Ramos (cell line): Measurements from ENCODE around the gene DUSP15.
"Not testable (repeated sequence)": the region's sequence is repeated elsewhere in the genome, so short reads cannot be mapped to it uniquely, and the experiment has no call there.

ENCODE experiments used
- in situ Hi-C: fragments of 300-500 bp; cut with MboI; formaldehyde crosslinking; loops from one replicate; pipeline ENCODE4 v1.14.3; 2022; ENCODE audit warnings: low sequenced_read_pairs; ENCODE audit not compliant: unreplicated experiment

The DUSP15 gene, protein sequence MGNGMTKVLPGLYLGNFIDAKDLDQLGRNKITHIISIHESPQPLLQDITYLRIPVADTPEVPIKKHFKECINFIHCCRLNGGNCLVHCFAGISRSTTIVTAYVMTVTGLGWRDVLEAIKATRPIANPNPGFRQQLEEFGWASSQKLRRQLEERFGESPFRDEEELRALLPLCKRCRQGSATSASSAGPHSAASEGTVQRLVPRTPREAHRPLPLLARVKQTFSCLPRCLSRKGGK

DNA sequence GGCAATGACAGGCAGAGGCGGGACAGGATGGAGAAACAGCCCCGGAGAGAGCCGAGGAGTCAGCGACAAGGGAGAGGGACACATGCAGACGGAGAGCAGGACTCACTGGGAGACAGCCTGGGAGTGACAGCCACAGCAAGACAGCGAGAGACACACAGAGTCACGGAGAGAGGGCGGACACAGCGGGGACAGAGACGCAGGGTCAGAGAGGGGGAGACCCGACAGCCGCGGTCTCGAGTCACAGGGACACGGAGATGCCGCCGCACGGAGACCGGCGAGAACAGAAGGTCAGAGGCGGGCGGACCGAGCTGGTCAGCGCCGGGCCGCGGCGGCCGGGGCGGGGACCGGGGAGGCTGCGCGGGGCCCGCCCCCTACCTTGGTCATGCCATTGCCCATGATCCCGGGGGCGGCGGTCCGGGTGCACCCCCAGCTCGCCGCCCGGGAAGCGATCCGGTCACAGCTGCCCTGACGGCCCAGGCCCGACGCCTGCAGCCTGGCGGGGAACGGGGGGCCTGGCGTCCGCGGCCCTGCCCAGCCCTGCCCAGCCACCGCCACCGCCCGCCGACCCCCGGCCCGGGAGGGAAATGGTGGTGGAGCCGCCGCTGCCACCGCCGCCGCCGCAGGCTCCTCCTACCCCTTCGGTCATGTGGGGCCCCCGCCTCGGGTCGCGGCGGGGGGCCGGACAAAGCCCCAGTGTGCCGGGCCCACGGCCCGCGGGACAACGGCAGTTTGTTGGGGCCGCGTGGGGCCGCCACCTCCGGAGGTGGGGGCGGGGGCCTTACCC is at the start of gene DUSP15, which contains the start of gene TTLL9:
DUSP15 (minus strand) TSS at position 586 of the 784 bp plus-strand sequence; CDS start at position 396, 190 bp downstream.
TTLL9 (plus strand) TSS at position 693 of the 784 bp plus-strand sequence. CDS start 493 bp downstream, outside the sequence.
- in situ Hi-C loops, result no loop called here

DNA sequence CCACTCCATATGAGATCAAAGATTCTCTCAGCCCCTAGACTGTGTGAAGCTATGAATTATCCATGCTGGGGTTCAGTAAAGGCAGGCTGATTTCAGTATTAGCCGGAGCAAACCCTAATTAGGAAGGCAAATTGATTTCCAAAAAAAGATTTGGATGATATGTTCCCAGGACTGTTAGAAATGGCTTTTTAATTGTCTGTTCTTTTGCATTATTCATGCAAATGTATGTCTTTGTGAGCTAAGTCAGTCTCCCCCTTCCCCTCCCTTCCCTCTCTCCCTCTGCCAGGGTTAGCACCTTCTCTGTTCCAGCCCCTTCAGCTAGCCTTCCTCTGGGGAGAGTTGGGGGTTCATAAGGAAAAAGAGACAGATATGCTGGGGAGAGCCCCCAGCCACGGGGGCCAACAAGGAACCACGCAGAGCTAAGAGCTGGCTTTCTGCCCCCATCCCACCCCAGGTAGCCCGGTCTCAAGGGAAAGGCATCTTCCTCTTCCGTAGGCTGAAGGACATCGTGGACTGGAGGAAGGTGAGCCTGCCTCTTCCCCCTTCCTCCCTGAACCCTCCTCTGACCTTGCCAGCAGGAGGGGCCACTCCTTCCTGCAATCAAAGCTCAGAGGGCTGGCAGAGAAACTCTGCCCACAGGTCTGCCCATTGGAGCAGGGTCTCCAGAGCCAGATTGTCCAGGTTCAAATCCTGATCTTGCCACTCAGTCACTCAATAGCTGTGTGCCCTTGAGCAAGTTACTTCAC is 49.3 kb upstream of the DUSP15 start:
- in situ Hi-C loops, result no loop called here

DNA sequence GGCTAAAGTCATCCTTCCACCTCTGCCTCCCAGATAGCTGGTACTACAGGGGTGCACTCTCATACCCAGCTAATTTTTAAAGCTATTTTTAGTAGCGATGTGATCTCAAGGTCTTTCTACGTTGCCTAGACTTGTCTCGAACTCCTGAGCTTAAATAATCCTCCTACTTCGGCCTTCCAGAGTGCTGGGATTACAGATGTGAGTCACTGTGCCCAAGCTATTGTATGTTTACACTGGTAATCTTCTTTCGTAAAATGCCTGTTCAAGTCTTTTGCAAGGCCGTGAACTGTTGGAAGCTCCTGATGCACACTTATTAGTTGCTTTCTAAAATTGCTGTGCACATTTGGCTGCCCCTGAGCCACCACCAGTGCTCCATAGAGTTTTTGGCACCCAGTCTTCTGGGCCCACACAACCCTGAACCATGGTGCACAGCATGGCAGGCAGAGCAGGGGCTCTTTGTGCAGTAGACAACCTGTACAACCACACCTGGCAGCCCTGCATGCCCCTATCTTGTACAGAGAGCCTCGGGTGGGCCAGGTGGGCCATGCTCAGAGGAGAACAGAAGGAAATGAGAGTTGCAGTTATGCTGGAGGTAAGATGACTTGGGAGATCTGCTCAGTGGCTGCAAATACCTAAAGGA is 48.3 kb upstream of the DUSP15 start:
- in situ Hi-C loops, result no loop called here

DNA sequence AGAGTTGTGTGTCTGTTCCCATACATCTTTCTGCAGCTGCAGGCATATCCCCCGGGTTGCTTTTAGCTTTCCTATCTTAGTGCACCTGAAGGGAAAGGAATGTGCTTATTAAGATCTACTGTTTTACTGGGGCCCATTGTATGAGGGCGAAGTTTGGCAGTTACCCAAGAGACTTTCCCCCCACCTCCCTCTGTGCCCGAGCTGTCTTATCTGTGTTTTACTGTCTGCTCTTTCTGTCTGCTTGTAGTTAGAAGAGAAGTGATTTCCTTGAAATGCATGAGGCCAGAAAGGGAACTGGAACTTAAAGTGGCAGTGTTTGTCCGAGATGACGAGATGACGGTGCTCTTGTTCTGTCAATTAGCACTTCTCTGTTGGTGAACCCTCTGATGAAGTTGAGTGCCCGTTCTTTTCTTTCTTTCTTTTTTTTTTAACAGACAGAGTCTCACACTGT is 47.7 kb upstream of the DUSP15 start:
- in situ Hi-C loops, result not testable (repeated sequence)

DNA sequence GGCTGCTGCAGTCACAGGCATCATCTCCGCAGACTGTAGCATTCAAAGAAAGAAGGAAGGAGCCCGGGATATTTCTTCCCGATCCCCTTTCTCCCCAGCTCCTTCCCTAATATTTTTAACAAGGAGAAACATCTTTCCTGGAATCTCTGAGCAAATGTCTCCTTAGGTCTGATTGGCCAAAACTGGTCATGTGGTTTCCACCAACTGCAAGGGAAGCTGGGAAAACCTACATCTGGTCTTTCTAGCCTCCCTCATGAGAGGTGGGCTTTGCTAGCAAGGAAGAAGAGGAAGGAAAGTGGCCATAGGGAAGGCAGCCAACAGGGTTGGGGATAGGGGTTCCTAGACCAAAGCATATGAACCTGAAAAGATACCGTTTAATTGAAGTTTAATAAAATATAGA is 46.4 kb upstream of the DUSP15 start:
- in situ Hi-C loops, result no loop called here

DNA sequence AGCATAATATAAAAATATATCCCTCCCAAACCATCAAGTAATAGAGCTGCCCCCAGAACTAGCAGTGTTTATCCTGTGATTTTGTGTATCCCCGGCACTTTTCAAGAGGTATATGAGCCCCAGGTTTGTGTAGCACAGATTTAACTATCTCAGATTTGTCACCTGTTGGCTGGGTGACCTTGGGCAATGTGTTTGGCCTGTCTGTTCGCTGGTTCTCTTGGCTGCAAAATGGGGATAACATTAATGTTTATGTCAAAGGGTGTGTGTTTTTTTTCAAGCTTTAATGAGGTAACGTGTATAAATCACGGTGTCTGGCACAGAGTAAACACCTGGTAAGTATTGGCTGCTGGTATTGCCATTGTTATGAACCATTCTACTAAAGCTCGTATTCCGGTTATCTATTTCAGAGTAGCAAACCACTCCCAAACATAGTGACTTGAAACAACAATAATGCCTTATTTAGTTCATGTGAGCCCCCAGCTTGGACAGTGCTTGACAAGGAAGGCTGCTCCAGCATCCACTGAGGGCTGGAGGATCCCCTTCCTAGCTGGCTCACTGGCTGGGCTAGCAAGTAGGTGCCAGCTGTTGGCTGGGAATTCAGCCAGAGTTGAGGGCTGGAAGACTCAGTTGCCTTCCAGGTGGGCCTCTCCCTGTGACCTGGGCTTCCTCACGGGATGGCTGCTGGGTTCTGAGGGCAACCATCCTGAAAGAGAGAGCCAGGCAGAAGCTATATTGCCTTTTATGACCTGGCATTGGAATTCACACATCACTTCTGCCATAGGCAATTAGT is 45.4 kb upstream of the DUSP15 start:
- in situ Hi-C loops, result no loop called here

DNA sequence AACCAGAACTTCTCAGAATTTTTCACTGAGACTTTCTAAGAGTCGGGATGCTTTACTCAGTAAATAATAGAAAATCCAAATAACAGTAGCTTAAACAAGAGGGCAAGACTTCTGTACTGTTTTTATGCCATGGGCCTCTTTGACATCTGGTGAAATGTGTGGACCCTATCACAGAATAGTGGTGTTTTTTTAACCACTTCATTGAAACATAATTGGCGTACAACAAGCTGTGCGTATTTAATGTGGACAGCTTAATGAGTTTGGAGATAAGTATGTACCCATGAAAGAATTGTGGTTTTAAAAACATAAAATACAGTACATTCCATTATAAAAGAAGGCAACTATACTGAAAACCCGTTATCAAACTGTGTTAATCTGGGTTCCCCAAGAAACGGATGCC is 43.8 kb upstream of the DUSP15 start:
- in situ Hi-C loops, result no loop called here

DNA sequence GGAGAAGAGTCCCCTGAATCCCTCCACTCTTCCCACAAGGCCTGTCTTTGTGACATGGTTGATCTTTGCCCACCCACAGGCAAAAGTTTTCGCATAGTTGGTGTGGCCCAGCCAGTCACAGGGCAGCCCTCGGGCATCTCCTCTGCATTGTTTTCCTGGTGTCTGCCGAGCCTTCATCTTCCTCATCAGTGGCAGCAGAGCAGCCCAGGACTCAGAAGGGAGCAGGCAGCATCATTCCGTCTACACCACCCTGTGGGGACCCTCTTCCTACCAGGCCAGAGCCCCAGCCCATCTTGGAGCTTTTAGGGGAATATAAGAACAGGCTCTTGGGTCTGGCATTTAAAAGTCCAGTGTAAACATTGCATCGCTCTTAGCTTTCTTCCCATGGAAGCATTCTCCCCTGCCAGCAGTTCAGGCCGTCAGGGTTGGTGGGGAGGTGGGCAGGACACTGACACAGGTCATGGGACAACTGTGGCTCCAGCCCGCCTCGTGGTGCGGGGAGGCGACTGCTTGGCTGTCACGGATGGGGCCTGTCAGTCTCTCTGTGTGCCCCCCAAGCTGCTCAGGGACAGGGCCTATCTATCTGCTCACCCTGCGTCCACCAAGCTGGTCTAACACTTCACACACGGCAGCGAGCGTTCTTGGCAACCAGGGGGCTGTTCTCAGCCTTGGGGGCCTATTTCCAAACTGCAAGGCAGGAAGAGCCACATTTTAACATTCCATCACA is 43.3 kb upstream of the DUSP15 start:
- in situ Hi-C loops, result no loop called here

DNA sequence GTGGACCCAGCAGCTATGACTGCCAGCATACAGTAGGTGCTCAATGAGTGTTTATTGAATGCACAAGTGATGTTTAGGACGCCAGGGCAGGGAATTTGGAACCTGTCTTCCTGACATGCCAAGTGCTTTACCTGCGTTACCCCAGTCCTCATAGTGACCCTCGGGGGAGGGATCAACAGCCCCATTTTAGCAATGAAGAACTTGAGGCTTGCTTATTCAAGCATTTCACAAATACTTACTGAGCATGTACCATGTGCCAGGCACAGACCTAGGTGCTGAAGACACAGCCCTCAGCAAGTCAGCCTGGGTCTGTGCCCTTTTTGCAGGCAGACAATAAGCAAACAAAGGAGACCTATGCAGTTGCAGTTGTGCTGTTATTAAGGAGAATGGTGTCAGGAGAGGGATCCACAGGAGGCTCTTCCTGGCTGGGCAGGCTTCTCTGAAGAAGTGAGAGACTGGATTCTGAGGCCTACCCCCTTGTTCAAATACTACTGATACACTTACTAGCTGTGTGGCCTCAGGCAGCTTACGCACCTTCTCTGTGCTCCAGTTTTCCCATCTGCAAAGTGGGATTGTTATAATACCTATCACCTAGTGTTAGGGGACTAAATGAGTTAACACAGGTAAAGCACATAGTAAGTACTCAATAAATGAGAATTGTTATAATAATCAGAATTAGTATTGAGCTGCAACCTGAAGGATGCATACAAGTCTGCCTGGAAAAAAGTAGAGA is 39.9 kb upstream of the DUSP15 start:
- in situ Hi-C loops, result no loop called here

DNA sequence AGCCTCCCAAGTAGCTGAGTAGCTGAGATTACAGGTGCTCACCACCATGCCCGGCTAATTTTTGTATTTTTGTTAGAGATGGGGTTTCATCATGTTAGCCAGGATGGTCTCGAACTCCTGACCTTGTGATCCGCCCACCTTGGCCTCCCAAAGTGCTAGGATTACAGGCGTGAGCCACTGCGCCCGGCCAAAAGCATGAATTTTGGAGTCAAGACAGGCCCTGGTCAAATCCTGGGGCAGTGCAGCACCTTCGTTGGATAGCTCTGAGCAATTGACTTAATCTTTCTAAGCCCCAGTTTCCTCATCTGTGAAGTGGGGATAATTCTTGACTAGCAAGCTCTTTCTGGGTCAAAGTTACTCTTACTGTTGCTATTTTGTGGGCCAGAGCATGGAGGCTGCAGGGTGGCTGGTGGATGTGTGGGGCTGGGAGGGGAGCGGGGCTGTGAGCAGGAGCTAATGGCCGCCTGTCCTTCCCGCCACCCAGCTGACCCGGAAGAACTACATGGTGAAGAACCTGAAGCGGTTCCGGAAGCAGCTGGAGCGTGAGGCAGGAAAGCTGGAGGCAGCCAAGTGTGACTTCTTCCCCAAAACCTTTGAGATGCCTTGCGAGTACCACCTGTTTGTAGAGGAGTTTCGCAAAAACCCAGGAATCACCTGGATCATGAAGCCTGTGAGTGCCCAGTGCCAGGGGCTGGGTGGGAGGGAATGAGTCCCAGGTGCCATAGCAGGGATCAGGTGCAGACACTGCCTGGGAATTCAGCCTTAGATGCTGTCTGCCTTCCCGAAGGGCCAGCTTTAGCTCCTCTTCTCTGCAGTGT is 39.1 kb upstream of the DUSP15 start:
- in situ Hi-C loops, result no loop called here

DNA sequence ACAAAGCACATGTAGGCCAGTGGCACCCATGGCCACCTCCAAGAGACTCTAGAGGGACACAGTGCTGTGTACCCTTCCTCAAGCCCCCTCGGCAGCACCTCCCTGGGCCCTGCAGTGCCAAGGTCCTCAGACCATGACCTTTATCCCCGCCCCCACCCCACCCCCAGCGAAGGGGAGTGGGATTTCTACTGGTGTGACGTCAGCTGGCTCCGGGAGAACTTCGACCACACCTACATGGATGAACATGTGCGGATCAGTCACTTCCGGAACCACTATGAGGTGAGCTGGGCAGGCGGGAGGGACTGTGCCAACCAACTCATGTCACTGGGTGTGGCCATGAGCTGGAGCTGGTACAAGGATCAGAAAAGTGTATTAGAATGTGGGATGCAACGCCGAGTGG is 38.1 kb upstream of the DUSP15 start:
- in situ Hi-C loops, result no loop called here

DNA sequence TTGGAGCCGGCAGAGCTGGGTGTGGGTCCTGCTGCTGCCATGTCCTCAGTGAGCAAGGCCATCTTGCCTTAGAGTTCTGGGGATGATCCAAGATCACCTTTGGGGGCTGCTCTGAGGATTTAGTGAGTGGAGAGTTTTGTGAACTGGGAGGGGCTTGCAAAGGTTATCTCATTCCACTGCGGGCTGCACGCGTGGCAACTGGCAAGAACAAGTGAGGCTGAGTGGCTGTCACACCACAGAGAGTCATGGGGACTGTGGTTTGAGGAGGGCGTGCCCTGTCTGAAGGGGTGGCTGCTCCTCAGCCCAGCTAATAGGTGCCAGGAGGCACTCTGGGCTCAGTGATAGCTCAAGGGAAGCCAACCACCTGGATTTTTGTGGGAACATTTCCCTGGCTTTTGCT is 37.7 kb upstream of the DUSP15 start:
- in situ Hi-C loops, result no loop called here

DNA sequence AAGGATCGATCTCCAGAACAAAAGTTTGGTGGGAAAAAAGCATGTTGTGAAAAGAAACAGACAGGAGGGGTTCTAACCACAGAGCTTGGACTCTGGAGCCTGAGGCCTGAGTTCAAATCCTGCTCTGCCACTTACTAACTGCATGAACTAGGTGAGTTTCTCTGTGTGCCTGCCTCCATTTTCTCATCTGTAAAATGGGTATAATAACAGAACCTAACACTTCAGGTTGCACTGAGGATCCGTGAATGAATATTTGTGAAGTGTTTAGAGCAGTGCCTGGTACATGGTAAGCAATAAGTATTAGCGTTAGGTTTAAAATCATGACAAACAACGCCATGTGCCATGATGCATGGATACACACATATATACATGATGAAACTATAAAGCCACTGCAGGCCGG is 36.7 kb upstream of the DUSP15 start:
- in situ Hi-C loops, result no loop called here

DNA sequence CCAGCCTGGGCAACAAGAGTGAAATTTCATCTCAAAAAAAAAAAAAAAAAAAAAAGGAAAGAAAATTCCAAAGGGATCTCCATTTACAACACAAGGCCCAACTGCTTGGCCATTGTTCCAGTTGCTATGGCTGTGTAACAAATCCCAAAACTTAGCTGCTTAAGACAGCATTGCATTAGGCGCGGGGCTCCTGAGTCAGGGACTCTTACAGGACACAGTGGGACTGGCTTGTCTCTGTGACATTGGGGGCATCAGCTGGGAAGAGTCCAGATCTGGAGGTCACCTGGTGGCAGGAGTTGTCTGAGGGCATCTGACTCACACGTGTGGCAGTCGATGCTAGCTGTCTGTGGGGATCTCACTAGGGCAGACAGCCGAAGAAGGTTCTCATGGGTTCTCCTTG is 35.7 kb upstream of the DUSP15 start:
- in situ Hi-C loops, result no loop called here

DNA sequence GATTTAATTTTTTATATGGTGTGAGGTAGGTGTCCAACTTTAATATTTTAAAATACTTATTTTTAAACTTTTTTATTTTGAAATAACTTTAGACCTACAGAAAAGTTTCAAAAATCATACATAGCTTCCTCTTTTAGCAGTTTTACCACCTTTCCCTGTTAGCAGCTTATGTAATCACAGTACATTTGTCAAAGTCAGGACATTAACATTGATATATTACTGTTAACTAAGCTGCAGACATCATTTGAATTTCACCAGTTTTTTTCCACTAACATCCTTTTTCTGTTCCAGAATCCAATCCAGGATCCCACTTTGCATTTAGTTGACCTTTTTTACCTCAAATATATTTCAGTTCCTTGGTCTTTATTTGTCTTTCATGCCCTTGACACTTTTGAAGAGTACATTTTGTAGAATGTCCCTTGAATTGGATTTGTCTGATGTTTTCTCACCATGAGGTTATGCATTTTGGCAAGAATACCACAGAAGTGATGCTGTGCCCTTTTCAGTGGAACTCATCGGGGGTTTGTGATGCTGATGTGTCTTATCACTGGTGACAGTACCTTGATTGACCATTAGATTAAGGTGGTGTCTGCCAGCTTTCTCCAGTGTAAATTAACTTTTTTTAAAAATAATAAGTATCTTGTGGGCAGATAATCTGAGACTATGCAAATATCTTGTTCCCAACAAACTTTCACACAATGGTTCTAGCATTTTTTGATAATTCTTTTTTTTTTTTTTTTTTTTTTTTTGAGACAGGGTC is 33.5 kb upstream of the DUSP15 start:
- in situ Hi-C loops, result no loop called here

DNA sequence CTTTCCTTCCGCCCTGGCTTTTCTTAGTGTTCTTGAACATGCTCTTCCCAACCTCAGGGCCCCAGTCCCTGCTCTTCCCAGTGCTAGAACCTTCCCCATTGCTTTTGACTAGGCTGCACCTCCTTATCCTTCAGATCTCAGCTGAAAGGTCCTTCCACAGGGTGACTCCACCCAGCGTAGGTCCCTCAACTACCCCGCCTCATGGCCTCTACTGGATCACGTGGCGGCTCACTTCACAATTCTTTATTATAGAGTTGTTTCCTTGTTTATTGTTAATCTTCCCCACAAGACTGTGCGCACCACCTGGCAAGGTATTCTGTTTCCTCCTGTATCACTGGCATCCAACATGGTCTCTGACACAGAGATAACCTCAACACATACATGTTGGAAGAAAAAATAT is 31.3 kb upstream of the DUSP15 start:
- in situ Hi-C loops, result no loop called here

DNA sequence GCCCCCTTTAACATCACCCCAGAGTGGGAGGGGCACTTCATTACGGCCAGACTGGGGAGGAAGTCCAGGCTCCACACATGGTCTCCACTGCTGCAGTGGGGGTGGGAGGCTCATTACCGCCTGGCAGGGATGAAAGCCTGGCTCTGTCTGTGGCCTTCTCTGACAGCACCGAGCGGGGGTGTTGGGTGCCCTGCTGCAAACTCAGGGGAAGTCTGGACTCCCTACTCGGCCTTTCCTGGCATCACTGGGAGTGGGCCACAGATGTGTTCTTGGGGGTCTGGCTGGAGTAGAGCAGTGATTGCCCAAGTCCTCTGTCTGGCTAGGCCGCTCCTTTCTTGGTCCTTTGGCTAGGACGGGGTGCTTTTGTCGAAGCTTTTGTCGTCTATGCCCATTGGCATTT is 27.2 kb upstream of the DUSP15 start:
- in situ Hi-C loops, result no loop called here
